GM18498 (cell line): ENCODE data around the gene HSPA9.

Source experiments
- ATAC-seq: cut with Tn5 transposase; IDR thresholded peaks from one replicate; pipeline ENCODE4 v1.9.1; 2021; ENCODE audit warnings: mild to moderate bottlenecking, moderate library complexity; ENCODE audit not compliant: unreplicated experiment

HSPA9 gene

DNA sequence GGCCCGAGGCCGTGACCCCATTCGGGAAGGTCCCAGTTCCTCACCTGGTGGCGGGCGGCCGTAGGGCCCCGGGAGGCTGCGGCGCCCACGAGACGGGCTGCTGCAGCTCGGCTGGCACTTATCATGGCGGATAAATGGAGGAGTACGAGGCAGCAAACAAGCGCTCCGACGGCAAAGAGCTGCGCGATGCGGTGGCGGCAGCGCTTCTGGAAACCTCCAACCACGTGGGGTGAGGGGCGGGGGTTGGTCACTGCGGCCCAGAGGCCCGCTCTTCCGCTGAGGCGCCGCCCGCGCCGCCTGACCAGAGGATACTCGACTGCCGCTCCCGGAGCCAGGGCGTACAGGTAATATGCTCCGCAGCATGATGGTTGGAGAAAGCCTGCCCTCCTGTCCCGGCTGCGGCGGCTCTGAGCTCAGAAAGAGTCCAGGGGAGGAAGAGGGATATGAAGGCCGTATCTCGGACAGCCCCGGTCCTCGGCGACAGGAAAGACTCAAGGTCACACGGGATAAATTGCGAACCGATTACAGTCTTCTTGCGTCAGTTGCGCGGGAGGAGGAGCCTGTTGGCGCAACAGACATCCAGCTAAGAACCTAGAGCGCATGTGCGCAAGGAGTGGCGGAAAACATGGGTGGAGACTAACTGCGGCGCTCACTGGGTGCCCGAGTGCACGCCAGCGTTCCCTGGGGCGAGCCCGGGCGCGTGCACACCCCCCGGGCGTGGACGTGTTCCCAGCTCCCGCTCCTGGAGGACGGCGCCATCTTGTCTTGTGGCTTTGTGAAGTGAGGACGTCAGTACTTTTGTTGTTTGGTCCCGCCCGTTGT lies at the start of gene HSPA9:
TSS of gene HSPA9 (minus strand) at position 208 of the 822 bp plus-strand sequence. CDS start at position 125, 83 bp downstream.
- peak; percentile 83 for ATAC-seq

GRCh38 chr5:138623053-138623452 lies 47.9 kb upstream of the HSPA9 start:
- ATAC-seq = no peak

DNA sequence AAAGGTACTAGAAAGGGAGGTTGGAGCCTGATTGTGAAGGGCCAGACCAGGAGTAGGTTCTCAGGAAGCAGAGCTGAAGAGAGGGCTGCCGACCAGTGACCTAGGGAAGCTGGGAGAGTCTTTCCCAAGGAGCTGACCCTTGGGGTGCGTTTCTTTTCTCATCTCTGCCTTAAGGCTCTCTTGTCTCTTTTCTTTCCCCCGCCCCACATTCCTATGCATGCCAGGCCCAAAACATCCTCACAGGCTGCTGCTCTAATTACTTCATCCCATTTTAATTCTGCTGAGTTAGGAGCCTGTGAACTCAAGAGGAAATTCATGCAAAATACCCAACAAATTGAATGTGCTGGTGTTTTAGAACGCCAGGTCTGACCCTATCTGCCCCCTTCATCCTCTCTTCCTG lies 46.9 kb upstream of the HSPA9 start:
- ATAC-seq = no peak

- ATAC-seq = no peak
Measured at GRCh38 chr5:138620663-138621224, 45.5 kb upstream of the HSPA9 start.

DNA sequence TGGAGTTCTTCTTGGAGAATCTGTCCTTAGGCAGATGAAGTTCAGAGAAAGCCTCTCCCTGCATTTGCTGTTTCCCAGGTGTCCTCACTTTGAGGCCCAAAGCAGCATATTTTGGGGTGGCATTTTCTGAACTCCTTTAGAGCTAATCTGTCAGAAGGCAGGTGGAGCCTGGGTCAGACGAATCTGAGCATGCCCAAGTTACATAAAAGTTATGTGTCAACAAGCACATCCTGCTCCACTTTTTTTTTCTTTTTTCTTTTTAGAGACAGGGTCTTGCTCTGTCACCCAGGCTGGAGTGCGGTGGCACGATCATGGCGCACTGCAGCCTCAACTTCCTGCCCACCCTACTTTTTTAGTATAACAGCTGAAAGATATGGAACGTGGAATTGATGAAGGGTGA lies 41.3 kb upstream of the HSPA9 start:
- no peak for ATAC-seq

DNA sequence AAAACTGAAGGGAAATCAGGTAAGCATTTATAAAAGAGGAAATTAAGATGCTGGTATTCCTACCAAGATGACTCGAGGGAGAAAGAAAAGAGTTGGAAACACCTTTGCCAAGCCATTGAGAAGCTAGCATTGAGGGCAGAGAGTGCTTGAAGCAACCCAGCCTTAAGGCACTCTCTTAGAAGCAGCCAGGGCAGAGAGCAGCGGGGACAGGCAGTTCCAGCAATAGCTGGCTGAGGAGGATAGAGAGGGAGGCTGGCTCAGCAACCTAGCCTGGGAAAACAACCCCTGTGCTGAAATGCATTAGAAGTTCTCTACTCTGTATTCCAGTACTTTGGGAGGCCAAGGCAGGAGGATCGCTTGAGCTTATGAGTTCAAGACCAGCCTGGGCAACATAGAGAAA lies 40.3 kb upstream of the HSPA9 start:
- ATAC-seq = no peak

DNA sequence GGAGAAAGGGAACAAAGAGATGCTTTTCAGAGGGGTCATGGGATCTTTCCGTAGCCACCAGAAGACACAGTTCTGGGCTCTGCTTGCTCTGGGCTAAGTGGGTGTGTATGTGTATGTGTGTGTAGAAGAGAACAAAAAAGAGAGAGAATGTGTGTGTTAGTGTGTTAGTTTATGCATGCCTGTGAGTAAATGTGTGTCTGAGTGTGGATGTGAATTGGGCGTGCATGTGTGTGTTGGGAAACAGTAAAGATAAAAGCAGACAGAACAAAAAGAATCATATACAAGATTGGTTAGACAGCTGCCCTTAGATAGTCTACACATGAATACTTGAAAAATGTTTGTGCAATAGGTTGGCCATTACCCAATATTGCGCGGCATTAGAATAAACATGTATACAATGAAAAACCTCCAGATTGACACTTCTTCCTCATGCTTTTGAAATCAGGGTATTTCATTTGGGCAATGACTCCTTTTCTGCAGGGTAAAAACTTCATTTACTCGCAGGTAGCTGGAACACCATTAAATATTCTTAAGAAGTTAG lies 36.5 kb upstream of the HSPA9 start:
- no peak for ATAC-seq

DNA sequence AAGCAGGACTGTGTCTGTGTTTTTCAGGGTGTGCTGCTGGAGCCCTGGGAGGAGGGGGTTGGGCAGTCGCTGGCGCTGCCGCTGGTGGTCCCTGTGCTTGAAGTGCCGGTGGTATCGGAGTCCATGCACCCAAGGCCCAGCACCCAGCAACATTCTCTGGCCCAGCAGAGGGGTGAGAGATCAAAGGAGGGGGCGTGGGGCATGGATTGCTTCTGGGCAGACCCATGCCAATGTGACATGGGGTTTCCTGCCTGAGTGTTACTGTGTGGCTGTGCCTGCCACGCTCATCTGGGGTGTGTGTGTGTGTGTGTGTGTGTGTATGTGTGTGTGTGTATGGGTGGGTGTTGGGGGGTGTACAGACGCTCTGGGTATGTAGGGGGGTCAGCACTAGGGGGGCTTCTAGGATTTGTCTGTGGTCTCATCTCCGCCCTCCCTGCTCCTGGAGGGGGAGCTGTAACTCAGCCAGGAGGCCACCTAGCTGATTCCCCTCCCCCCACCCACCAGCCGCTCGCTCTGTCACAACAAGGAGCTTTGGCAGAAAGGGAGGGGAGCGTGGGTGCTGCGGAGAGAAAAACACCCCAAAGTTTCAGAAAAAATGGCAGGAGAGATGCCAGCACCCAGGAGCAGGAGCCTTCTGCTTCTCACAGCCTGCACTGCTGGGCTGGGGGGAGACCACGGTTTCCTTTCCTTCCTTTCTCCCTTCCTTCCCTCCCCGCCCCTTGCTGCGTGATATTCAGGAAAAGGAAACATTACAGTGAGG lies 35.9 kb upstream of the HSPA9 start:
- no peak for ATAC-seq

- ATAC-seq = no peak
Measured at GRCh38 chr5:138610415-138610917, 35.3 kb upstream of the HSPA9 start.

DNA sequence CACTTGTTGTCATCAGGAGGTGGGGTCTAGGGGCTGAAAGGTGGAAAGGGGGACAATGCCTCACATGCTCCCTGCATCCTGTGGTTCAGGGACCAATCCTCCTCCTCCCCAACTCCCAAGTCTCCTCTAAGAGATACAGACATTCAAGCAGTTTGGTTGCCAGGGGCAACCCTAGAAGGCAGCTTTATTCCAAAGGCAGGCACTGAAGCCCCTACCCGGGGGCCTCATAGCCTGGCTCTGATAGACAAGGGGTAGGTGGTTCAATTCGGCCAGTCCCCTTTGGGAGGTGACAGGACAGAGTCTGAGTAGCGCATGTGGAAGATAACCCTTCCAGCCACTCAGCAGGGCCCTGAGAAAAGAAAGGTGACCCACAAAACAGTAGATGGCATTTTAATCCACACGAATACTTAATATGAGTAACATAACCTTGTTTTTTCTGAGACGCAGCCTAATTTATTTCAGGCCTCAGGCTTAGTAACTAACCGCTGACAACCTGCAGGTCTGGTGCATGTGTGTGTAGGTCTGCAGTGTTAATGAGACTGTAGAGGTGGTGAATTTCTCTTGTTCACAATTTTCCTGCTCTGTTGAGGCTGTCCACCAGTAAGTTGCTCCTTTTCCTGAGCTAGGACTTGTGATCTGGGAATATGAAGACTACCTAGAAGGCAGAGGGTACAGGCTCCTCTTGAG lies 31.3 kb upstream of the HSPA9 start:
- no peak for ATAC-seq

DNA sequence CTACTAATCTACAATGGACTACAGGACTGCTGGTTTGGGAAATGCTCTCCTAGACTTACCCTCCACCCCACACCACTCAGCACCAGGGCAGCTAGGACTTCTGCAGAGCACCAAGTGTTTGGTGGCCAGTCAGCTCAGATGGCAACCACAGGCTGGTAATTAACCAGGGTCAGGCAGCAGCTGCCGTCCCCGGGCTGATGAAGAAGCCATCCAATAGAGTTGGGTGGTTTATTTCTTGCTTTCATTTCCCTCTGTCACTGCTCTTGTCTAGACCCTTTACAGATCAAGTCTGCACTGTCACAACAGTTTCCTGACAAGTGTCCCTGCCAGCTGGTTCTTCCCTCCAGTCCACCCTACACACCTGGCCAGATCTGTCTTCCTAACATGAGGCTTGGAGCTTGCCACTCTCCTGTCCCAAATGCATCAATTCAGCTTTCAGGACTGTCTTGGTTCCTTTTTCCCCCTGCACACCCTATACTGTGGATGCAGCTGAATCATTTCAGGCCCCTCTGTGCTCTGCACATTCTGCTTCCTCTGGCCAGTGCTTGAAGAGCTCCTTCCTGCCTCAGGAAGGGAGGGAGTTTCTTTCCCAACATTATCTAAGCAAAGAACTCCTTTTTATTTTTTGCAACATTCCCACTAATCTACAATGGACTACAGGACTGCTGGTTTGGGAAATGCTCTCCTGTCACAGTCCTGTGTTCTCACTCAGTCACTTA lies 30.2 kb upstream of the HSPA9 start:
- ATAC-seq = peak; percentile 84

DNA sequence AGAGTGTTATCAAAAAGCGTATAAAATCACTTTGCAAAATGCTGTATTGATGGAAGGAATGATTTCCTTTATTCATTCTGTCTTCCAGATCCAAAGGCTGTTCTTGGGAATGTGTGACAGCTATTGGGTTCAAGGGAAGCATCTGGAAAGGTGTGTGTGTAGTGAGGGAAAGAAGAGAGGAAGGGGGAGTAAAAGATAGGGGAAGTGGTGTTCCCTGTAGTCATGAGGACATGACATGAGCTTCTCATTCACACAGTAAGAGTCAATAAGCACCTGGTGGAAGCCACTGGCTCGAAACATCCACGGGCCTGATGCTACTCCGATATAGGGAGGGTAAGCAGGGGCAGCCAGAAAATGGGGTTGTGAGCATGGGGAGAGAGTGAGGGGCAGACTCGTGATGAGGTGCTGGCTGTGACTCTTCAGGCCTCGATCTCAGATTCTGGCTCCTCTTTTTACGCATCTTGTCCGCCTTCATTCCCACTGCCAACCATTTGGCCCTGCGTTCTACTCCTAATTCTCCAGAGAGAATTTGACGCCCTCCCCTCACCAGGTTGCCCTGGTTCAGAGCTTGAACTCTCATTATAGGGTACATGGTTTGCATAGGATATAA lies 29.1 kb upstream of the HSPA9 start:
- ATAC-seq = no peak

DNA sequence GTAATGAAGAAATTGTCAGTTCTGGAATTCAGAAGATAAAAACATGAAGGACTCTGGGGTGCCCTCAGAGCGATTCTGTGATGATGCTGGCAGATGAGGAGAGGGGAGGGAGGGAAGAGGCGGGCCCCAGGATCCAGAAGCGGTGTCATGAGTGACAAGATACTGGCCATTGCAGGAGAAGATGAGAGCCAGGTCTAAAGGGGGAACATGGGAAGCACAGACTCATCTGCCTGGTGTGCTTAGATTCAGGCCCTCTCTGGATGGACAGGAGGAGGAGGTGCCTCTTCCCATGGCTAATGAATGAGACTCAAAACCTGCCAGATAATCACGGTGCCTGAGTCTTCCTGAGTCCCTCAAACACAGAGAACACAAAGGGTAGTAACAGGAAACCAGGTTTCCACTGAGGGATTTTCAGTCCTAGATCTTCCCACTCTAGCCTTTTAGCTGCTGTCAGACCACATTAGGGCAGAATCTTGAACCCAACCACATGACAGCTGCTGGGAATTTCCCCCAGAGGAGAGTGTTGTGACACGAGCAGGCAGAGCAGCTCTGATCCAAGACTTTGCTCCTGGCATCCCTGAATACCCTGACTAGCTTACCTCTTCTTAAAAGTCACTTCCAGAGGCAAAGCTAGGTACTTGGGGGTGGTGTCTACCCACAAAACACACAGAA lies 28.2 kb upstream of the HSPA9 start:
- no peak for ATAC-seq

- no peak for ATAC-seq
Measured at GRCh38 chr5:138602371-138603000, 27.3 kb upstream of the HSPA9 start.

DNA sequence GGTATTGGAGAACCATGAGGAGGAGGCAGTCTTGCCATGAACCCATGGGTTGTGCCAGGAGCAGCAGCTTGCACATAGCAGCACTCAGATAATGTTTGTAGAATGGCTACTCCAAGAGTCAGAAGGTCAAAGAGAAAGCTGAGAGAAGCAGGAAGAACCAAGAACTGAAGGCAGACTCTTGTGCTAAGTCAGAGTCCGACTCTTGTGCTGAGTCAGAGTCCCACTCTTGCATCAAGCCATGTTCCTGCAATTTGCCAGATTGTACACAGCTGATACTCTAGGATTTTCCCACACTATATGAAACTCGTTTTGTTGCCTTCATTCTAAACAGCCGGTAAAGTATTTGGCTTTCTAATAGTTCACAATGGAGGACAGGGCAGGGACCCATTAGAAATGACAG lies 26.2 kb upstream of the HSPA9 start:
- no peak for ATAC-seq

DNA sequence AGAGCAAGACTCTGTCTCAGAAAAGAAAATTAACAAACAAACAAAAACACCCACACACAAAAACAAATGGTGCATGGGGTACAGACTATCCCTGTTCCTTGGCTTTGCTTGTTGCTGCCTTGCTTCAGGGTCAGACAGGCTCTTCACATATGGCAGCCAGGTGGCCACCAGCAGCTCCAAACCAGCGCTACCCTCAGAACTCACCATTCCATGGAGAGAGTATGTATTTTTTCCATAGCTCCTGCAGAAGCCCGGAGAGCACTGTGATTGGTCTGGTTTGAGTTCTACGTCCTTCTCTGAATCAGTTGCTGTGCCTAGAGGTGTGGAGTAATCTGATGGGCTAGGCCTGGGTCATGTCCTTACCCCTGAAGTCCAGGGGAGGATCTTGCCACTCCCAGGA lies 25.2 kb upstream of the HSPA9 start:
- no peak for ATAC-seq

DNA sequence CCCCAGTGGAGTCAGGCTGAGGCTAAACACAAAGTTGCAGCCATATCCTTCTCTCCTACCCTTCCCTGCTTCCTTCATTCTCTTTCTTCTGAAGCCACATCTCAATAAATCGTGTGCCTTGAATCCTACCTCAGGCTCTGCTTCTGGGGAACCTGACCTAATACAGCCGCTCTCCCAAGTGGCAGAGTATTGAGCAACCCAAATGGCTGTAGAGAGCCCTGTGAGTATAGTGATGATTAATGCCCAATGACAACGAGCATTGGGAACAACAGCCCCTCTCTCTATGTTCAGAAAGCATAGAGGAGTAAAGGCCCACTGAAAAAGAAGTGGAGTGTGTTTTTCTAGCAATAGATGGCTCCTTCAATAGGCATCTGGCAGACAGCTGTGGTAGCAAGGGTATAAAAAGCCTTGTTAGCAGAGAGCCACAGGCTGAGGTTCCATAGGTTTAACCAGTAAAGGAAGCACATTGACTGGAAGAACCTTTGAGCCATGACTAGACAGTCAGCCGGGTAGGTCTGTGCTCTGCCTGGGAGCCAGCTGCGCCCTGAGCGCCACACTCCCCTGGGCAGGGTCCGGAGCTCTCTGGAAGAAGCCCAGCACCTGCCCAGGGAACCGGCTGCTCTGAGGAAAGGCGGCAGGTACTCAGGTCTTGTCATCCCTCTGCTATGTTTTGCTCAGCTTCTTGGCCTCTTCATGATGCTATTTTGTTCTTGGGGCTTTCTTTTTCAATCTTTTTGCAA lies 22.6 kb upstream of the HSPA9 start:
- no peak for ATAC-seq
